Smooth muscle cell of the brain vasculature (primary cell): ENCODE data around the gene PIGBOS1.
"Not testable (repeated sequence)": the region's sequence is repeated elsewhere in the genome, so short reads cannot be mapped to it uniquely, and the experiment has no call there.

ENCODE experiments used
- DNase-seq: peaks from one replicate; pipeline ENCODE4 v3.0.0-alpha.2; 2012; ENCODE audit warnings: low read depth, low spot score

The PIGBOS1 gene, protein sequence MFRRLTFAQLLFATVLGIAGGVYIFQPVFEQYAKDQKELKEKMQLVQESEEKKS

DNA sequence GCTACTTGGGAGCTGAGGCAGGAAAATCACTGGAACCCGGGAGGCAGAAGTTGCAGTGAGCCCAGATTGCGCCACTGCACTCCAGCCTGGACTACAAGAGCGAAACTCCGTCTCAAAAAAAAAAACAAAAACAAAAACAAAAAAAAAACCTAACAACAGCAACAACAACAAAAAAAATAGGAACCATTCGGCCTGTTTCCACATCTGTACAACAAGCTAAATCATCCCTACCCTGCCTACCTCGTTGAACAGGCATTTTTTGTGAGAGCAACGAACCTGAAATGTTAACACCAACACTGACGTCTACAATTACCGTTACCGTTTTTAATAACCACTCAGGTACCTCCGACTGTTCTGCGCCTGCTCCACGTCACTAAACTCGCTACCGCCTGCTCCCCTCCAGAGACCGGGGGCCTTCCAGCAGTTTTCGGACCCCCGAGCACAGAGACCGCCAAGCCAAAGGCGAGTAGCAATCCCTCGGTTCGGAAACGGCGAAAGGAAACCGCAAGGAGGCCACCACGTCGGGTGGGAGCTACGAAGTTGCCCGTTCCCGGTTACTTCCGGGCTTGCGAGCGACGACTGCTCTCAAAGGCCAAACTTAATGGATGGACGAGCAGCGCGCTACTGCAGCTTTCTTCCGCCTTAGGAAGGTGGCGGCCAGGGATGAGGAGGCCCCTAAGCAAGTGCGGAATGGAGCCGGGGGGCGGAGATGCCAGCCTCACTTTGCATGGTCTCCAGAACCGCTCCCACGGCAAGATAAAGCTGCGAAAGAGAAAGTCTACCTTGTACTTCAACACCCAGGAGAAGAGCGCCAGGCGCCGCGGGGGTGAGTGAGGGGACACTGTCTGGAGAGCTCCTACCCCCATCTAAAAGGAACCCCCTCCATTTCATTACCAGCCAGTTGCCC lies at the start of gene PIGBOS1, which contains the start of gene PIGB:
Gene PIGBOS1, minus strand, starts transcription at position 536 of the 907 bp plus-strand sequence. CDS start 1,331 bp downstream, outside the sequence.
Gene PIGB, plus strand, starts transcription at position 635 of the 907 bp plus-strand sequence. Its CDS starts 29 bp downstream, at position 664.
- peak; percentile 64 for DNase-seq

DNA sequence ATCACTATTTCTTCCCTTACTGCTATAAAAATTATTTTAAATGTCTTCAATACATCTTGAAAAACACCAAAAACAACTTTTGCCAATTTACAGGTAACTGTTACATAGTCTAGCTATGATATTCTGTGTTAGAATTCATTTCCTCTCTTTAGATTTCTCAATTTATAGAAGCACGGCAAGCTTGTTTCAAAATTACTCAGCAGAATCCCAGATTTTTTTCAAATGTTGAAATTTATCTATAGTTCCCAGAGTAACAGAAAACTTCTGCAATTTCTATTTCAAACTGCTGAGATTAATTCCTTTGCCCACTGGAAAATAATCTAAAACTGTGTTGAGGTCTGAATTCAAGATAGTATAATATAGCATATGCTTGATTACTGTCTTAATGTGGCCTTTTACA lies 48.1 kb upstream of the PIGBOS1 start:
- no peak for DNase-seq

DNA sequence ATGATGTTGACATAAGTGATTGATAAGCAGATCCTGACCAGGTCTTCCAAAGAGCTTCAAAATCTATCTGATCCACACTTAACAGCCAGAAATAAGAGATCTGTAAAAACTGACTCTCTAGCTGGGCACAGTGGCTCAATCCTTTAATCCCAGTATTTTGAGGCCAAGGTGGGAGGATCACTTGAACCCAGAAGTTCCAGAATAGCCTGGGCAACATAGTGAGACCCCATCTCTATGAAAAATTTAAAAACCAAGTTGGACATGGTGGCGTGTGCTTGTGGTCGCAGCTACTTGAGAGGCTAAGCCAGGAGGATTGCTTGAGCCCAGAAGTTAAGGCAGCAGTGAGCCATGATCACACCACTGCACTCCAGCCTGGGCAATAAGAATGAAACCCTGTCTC lies 43.7 kb upstream of the PIGBOS1 start:
- DNase-seq: no peak

DNA sequence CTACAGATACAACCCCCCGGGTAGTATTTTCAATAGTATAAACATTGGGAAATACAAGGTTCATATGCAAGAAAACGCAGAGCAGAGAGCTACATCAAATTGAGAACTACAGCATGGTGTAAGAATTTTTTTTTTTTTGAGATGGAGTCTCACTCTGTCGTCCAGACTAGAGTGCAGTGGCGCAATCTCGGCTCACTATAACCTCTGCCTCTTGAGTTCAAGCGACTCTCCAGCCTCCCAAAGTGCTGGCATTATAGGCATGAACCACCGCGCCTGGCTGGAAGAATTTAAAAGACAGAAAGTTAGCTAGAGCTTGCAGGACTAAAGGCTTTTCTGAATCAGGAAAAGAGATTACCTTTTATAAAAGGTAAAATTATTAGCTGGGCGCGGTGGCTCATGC lies 42.1 kb upstream of the PIGBOS1 start:
- DNase-seq: no peak

DNA sequence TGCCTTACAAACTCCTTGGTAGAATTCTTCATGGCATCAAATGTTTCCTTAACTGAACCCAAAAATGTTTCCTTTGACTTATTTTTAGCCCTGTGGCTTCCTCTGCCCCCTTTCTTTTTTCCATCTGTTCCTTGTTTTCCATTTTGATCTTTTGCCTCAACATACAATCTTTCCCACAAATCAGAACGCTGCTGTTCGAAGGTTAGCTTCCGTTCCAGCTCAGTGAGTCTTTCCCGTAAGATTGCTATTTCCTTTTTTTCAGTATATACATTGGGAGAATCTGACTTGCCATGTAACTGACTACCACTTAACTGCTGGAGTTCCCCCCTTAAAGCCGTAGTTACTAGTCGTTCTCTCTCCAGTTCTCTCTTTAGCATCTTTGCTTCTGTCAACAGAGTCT lies 41.3 kb upstream of the PIGBOS1 start:
- DNase-seq: no peak

DNA sequence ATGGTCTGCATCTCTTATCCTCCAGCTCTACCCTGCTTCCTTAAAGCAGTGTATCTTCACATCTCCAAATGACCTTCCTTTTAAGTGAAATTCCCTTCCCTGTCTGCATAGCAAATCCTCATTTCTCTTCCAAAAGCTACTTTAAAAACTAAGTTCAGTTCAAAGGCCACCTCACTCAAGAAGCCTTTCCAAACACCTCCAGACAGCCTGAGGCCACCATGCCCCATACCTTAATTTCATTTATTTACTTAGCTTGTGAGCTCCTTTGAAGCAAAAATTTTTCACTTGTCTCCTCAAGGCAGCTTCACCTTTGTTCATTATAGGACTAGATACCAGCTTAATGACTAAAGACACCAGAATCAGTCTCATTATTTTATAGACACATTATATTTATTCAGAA lies 39.5 kb upstream of the PIGBOS1 start:
- DNase-seq: no peak

DNA sequence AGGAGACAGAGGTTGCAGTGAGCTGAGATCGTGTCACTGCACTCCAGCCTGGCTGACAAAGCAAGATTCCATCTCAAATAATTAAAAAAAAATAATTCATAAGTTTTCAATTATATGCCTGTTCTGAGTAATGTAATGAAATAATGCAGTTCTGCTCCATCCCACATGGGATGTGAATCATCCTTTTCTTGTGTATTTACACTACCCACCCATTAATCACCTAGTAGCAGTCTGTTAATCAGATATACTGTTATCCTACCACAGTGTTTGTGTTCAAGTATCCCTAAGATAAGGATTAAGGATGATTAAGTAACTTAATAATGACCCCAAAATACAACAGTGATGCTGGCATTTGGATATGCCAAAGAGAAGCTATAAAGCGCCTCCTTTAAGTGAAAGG lies 38.9 kb upstream of the PIGBOS1 start:
- no peak for DNase-seq

DNA sequence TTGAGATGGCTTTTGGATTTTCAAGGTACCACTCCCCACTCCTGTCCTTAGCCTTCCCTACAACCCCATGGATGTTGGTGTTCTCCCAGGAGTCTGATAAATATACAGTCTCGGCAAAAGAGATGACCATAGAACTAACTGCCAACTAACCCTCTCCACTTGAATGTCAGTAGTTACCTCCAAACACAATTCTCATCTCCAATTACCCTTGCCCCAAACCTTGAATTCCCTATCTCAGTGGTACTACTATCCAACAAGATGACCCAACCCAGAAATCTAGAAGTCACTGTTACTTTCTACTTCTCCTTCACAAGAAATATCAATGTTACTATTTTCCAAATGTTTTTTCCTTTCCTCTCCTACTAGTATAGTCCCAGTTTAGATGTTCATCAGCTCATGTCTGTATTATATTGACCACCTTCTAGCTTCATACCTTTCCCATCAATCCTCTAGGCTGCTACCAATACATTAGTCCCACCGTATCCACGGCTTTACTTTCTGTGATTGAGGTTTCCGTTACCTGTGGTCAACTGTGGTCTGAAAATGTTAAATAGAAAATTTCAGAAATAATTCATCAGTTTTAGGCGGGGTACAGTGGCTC lies 38.2 kb upstream of the PIGBOS1 start:
- no peak for DNase-seq

DNA sequence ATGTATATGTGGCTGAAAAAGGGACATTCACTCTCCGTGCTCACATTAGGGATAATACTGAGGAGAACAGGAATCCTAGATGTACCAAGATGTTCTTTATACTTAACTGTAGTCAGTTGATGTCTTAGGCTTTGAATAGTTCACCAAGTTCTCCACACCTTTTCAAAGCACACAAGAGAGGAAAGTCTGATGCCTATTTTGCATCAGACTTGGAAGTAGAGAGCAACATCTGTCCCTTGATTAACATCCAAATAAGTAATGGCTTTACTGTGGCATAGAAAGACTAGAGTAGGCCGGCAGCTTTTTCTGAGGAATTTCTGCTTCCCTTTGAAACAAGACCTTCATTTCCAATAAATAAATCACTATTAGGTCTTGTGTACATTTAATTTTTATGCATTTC lies 34.1 kb upstream of the PIGBOS1 start:
- no peak for DNase-seq

DNA sequence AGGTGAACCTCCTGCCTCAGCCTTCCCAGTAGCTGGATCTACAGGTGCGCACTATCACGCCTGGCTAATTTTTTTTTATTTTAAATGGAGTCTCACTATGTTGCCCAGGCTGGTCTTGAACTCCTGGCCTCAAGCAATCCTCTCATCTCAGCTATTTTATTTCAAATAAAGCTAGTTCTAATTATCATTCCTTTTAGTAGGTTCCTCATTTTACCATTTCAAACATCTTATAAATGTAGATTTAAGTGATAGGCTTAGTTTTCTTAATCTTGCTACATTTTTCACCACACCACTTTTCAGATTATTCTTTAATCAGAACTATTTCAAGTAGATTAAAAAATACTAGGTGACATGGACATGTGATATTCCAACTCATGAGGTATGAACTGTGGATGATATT lies 30.4 kb upstream of the PIGBOS1 start:
- DNase-seq: no peak

DNA sequence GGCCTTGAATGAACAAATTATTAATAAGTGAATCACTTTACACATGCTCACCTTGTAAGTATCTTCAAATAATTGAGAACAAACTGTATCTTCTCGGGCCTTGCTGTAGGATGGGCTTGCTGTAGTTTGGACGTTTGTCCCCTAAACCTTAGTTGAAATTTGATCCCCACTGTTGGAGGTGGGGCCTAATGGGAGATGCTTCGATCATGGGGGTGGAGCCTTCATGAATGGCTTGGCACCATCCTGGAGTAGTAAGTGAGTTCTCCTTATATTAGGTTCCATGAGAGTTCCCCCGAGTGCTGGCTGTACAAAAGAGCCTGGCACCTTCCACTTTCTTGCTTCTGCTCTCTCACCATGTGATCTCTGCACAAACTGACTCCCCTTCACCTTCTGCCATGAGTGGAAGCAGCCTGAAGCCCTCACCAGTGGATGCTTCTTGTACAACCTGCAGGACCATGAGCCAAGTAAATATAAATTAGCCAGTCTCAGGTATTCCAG lies 29.4 kb upstream of the PIGBOS1 start:
- no peak for DNase-seq

DNA sequence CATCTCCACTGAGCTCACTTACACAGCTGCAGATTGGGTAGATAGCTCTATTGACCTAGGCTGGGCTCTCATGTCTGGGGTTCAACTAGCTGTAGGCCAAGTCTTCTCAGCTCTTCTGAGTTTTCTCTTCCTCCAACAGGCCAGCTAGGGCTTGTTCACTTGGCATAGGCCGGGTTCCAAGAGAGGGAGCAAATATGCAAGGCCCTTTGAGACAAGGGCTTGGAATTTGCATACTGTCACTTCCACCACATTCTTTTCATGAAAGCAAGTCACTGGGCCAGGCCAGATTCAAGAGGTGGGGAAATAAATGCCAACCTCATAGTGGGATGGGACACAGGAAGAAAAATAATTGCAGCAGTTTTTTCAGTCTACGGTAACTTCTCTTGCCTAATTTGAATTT lies 25.3 kb upstream of the PIGBOS1 start:
- DNase-seq: no peak

DNA sequence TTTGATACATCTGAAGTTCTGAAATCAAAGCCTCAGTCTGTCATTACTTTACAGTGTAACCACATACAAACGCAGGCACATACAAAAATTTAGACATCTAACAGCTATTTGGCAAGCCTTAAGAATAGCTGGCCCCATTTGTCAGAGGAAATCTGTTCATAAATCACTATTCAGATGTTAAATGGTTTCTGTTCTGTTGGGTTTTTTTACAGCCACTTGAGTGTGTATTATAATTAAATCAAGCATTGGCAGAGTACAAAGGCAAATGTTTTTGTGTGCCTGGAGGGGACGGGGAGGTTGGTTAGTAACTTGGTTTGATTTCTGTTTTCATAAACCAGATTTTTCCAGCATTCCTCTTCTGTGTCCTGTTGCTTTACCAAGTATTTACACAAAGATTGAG lies 24.2 kb upstream of the PIGBOS1 start:
- DNase-seq: no peak

DNA sequence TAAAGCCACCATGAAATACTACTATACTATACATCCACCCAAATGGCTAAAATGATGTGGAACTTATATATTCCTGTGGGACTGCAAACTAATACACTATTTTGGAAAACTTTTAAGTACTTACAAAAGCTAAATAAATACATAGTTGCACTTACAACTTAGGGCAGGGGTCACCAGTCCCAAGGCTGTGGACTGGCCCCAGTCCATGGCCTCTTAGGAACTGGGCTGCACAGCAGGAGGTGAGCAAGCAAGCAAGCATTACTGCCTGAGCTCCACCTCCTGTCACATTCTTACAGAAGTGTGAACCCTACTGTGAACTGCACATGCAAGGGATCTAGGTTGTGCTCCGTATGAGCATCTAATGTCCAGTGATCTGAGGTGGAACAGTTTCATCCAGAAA lies 18.2 kb upstream of the PIGBOS1 start:
- DNase-seq: no peak

DNA sequence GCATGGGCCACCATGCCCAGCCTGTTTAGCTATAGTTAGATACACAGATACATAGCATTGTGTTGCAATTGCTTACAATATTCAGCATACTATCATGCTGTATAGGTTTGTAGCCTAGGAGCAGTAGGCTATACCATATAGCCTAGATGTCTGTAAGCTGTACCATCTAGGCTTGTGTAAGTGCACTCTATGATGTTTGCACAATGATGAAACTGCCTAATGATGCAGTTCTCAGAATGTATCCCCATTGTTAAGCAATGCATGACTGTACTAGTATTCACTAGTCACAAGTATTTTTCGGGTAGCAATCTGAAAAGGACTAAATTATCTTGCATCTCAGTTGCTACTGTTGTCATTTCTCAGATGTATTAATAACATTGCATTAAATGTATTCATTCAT lies 16.1 kb upstream of the PIGBOS1 start:
- DNase-seq: no peak

DNA sequence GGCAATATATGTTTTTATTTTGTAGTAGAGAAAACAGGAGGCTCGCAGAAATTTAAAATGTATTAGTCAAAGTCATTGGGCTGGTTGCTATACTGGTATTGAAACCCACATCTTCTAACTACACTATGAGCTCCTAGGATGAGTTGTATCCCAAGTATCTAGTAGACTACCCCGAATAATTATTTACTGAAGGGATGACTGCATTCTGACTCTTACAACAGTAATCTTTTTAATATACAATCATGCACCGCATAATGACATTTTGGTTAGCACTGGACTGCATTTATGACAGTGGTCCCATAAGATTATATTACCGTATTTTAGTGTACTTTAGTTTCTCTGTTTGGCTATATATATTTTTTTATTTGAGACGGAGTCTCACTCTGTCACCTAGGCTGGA lies 15.4 kb upstream of the PIGBOS1 start:
- DNase-seq: no peak

DNA sequence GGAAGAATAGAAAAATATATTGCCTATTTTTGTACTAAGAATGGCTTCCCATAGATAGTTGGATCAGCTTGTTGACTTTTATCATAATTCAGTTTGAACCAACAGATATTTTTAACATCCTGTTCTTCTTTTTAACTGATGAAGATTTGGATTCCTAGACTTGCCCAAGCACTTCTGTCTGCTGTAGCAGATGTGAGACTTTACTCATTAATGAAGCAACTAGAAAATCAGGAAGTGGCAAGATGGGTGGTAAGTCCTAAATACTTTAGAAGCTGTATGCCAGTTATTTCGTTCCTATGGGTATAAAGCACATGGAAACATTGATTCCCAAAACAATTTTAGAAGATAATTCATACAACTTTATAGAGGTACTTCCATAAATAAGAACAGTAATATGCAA lies 8.5 kb upstream of the PIGBOS1 start:
- DNase-seq: no peak

DNA sequence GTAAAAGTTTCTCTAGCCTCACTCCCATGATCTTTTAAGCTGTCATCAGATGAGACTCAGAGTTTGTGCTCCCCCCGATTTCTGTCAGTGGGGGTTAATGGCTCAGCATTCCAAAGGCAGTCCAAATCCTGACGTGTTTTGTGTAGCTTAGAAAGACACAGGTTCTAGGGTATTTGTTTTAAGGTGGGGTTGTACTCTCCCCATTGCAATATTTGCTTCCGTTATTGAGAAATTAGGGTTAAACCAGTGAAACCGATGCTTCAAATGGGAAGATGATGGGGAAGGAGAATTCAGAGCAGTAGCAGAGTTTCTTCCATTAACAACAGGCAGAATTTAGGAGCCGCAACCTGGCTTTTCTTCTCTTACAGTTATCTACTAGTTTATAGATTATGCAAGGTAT lies 3.5 kb upstream of the PIGBOS1 start:
- no peak for DNase-seq

DNA sequence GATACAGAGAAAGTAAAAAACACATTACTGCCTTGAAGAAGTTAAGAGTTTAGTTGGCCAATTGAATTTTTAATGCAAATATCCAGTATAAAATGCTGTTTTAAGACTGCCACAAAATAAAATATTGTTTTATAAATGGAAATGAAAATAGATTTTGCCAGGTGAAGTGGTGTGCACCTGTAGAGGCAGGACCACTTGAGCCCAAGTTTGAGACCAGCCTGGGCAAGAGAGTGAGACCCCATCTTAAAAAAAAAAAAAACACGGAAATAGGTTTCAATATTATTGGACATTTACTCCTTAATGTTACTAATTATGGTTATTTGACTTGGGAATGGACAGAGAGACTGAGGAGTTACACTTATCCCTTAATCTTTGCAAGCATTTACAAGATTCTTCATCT lies 2.0 kb upstream of the PIGBOS1 start:
- DNase-seq: no peak

DNA sequence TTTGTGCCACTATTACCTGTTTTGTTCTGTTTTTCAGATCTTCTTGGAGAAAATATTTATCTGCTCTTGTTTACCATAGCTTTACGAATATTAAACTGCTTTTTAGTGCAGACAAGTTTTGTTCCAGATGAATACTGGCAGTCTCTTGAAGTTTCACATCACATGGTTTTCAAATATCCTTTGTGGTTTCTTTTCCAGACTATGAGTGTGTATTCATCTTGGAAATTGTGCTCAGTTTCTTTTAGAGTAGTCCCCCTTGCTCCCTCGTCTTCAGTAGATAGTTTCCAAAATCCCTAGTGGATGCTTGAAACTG lies 1.3 kb upstream of the PIGBOS1 start:
- DNase-seq: no peak

DNA sequence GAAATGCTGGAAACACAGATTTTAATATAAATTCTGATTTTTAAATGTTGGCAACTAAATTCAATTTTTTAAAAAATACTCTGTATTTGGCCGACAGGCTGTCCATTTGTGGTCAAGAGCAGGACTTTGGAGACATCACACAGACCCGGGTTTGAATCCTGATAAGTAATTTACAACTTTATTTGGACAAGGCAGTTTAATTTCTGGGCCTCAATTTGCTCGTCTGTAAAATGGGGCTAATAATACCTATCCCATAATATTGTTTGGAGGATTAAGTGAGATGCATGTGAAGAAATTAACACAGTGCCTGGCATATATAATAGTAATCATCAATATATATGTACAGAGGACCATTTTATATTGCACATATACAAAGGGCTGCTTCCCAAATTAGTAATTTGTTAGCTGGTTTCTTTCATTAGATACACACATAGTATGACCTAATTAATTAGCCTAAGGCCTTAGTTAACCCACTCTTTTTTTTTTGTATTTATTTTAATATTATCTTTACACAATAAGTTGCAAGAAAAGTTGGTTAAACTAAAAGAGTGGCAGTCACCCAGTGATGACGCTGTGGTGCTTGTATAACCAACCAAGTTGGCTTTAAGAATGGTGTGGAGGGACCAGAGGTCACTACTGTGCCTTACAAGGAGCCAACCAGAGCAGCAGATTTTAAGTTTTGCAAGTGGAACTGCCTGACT lies 764 bp upstream of the PIGBOS1 start:
- DNase-seq: no peak

DNA sequence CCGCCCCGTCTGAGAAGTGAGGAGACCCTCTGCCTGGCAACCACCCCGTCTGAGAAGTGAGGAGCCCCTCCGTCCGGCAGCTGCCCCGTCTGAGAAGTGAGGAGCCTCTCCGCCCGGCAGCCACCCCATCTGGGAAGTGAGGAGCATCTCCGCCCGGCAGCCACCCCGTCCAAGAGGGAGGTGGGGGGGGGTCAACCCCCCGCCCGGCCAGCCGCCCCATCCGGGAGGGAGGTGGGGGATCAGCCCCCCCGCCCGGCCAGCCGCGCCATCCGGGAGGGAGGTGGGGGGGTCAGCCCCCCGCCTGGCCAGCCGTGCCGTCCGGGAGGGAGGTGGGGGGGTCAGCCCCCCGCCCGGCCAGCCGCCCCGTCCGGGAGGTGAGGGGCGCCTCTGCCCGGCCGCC lies 16.1 kb downstream of the PIGBOS1 start:
- DNase-seq: not testable (repeated sequence)
